ENCODE data around the gene GABRG3. TPM values are rescaled to one million over a fixed set of nuclear protein-coding genes. Genes with fewer than 3 reads are reported as not detected.
A peak's percentile ranks its signal among the peaks of the same experiment; 100 is the strongest.

The GABRG3 gene
- polyA plus RNA-seq (ENCODE audit: low read depth in 6 of 6) = not detected

DNA sequence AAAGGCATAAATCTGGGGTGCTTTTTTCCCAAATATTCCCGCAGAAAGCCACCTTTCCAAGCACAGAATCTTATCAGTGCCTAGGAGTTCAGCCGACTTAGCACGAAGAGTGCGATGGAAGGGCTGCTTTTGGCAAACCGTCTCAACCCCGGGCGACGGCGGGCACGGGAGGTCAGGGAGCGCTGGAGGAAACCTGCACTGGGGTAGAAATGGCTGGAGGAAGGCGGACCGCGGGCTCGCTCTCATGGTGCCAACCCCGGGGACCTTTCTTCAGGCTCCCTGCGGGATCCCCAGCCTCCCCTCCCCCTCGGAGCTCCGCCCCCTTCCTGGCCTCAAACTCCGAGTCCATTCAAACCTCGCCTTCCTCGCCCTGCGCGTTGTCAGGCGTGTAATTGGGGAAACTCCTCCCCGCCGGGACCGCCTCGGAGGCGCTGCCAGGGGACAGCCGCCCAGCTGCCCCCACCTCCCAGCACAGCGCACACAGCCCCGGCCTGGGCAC, at the start of gene GABRG3:
TSS of gene GABRG3 (plus strand) at position 470 of the 499 bp plus-strand sequence.
- H3K27ac Mint-ChIP-seq = no peak within 1 kb of the TSS
- peaks cover 21 to 45% (median 39%) of the 10 kb centered on the region in 3 donors for H3K27me3 Mint-ChIP-seq
- peaks cover 0 to 9% (median 2%) of the 10 kb centered on the region in 7 donors for H3K9me3 Mint-ChIP-seq
- no peak within 1 kb of the TSS for H3K4me3 Mint-ChIP-seq
- DNase-seq (no peak), ATAC-seq (ENCODE audit: low read depth in 2 of 2) (no peak)
- H3K36me3 Mint-ChIP-seq = no peaks in the 10 kb centered on the region
- H3K4me1 Mint-ChIP-seq = peaks cover 0 to 5% (median 0%) of the 10 kb centered on the region in 3 donors

DNA sequence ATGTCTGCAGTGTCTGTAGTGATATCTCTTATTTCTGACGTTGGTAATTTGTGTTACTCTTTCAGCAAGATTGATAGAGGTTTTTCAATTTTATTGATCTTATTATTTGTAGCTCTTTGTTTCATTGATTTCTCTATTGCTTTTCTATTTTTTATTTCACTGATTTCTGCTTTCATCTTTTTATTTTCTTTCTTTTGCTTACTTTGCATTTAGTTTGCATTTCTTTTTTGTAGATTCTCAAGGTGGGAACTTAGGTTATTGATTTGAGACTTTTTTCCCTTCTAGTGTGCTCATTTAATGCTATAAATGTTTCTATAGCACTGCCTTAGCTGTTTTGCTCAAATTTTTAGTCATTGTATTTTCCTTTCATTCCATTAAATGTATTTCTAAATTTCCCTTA, 49.5 kb upstream of the GABRG3 start:
- no peaks in the 10 kb centered on the region for H3K27me3 Mint-ChIP-seq
- ATAC-seq (ENCODE audit: low read depth in 2 of 2) = no peak
- H3K36me3 Mint-ChIP-seq = no peaks in the 10 kb centered on the region
- H3K27ac Mint-ChIP-seq = no peak overlapping the region
- peaks cover 0 to 11% (median 7%) of the 10 kb centered on the region in 7 donors for H3K9me3 Mint-ChIP-seq
- H3K4me1 Mint-ChIP-seq = no peaks in the 10 kb centered on the region
- DNase-seq = no peak
- no peak overlapping the region for H3K4me3 Mint-ChIP-seq

DNA sequence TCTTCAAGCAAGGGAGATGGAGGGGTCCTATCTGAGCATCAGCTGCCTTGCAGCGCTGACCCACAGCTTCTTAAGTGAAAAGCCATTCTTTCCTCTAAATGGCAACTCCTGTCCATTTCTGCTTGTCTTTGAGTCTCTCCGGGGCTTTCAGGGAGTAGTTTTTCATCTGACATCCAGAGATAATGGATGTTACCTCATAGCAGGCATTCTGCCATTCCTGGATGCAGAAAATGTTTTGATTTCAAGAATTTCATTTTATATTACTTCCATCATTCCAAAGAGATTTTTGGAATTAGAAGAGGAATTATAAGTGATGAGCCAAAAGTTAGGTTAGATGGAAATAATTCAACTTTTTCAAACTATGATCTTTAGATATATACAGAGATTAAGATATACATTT, 44.9 kb upstream of the GABRG3 start:
- ATAC-seq (ENCODE audit: low read depth in 2 of 2) (no peak), DNase-seq (no peak)
- peaks cover 0 to 11% (median 0%) of the 10 kb centered on the region in 7 donors for H3K9me3 Mint-ChIP-seq
- no peak overlapping the region for H3K27ac Mint-ChIP-seq
- no peaks in the 10 kb centered on the region for H3K27me3 Mint-ChIP-seq
- H3K4me1 Mint-ChIP-seq = no peaks in the 10 kb centered on the region
- no peaks in the 10 kb centered on the region for H3K36me3 Mint-ChIP-seq
- no peak overlapping the region for H3K4me3 Mint-ChIP-seq

DNA sequence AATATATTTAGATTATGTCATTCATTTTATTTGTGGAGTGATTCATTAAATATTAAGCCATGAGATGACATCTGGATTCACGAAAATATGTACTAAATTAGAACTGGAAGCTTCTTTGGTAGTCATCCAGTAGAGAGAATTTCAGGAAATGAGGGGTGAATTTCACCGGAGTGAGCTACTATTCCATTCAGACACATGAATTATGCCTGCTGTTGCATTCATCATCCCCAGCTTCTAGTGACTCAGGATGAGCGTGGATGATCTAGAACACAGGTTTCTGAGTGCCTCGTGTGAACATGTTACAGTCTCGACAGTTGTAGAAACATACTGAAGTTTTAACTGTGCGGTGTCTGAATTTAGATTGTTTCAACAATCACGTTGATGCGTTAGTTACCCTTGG, 42.9 kb upstream of the GABRG3 start:
- Mint-ChIP-seq H3K4me3 (no peak overlapping the region), H3K36me3 (no peaks in the 10 kb centered on the region), H3K4me1 (no peaks in the 10 kb centered on the region), H3K27me3 (no peaks in the 10 kb centered on the region), H3K9me3 (peaks cover 0 to 18% (median 2%) of the 10 kb centered on the region in 7 donors), H3K27ac (no peak overlapping the region)
- ATAC-seq (ENCODE audit: low read depth in 2 of 2) (no peak), DNase-seq (no peak)

DNA sequence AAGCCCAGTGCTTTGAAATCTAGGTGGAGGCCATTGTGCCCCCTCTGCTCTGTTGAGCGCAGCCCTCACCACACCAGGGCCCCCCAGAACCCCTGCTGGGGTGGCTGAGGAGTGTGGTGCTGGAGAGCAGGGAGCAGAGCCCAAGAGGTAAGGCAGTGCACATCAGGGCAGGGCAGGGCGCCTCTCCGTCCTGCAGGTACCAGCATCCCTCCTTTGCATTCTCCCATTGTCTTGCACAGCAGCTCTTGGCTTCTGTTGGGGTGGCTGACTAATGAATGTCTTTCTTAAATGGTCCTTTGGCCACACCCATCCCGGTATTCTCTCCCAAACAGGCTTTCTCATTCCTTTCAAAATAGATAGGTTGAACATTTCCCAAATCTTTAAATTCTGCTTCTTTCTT, 41.4 kb upstream of the GABRG3 start:
- Mint-ChIP-seq H3K4me3 (no peak overlapping the region), H3K4me1 (no peaks in the 10 kb centered on the region), H3K27me3 (no peaks in the 10 kb centered on the region), H3K27ac (peak overlapping the region in 1 of 6 donors; percentile 36), H3K9me3 (peaks cover 0 to 20% (median 3%) of the 10 kb centered on the region in 7 donors), H3K36me3 (no peaks in the 10 kb centered on the region)
- ATAC-seq (ENCODE audit: low read depth in 2 of 2) (no peak), DNase-seq (no peak)

DNA sequence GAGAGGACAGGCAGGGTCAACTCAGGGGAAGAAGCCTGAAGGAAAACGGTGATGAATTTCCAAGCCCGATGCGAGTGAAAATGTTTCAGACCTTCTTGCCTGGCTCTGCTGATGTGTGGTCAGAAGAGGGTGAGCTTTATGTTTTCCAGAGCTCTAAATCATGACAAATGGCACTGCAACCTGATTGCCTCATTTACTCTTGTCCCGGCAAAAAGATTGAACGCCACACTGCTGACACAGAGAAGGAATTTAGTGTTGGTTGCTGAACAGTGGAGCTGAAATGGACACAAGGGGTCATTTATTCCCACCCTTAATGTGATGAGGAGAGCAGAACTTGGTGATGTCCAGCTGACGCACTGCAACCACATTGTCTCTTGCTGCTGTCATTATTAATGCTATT, 36.1 kb upstream of the GABRG3 start:
- Mint-ChIP-seq H3K36me3 (no peaks in the 10 kb centered on the region), H3K27me3 (no peaks in the 10 kb centered on the region), H3K4me3 (no peak overlapping the region), H3K4me1 (no peaks in the 10 kb centered on the region), H3K9me3 (peaks cover 0 to 26% (median 3%) of the 10 kb centered on the region in 7 donors), H3K27ac (no peak overlapping the region)
- ATAC-seq (ENCODE audit: low read depth in 2 of 2) = no peak
- DNase-seq = no peak

DNA sequence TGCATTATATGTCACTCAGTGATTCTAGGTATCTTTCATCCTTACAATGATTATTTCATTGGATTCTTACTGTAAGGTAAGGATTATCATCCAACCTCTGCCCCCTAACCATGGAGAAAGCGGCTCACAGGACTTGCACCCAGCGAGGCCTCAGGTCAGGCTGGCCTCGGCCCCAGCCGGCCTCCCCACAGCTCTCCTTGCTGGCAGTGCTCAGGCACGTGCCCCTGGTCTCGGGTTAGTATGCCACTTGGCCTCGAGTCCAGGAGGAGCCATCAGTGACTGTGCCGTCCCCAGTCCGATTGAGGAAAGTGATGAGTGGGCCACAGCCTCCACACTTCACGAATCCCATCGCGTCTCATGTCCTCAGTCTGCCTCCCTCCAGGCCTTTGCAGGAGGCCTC, 35.7 kb upstream of the GABRG3 start:
- Mint-ChIP-seq H3K9me3 (peaks cover 0 to 22% (median 3%) of the 10 kb centered on the region in 7 donors), H3K36me3 (no peaks in the 10 kb centered on the region), H3K27ac (no peak overlapping the region), H3K4me1 (no peaks in the 10 kb centered on the region), H3K27me3 (no peaks in the 10 kb centered on the region), H3K4me3 (peak overlapping the region in 1 of 8 donors; percentile 9)
- no peak for DNase-seq
- no peak for ATAC-seq (ENCODE audit: low read depth in 2 of 2)

DNA sequence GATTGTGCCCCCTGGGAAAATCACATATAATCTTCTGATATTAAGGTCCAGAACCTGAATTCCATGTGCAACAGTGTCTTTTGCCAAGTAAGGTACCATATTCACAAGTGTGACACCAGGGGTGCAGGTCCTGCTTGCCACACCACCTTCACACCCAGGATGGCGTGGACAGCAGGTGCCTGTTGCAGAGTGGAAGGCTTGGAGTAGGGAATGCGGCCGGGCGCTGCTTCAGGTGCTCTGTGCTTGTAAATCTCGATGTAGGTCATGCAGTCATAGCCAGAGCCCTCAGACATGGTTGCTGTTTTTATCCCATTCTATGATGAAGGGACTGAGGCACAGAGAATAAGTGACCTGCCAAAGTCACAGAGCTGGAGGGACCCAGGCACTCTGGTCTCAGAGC, 34.5 kb upstream of the GABRG3 start:
- Mint-ChIP-seq H3K4me3 (no peak overlapping the region), H3K9me3 (peaks cover 0 to 20% (median 3%) of the 10 kb centered on the region in 7 donors), H3K4me1 (no peaks in the 10 kb centered on the region), H3K36me3 (no peaks in the 10 kb centered on the region), H3K27me3 (no peaks in the 10 kb centered on the region), H3K27ac (peak overlapping the region in 1 of 6 donors; percentile 47)
- DNase-seq = no peak
- ATAC-seq (ENCODE audit: low read depth in 2 of 2) = no peak

DNA sequence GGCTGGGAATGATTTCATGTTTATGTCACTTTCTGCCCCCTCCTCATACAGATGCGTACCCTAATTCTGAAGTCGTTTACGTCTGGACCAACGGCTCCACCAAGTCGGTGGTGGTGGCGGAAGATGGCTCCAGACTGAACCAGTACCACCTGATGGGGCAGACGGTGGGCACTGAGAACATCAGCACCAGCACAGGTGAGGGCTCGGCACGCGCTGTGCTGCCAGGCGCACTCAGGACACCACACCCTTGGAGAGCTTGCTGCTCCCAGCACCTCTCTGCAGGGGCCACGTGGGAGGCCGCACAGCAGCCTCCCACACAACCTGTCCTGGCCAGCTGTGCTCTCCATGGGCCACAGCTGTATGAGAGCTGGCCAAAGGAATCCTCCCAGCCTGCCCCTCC, 33.8 kb upstream of the GABRG3 start:
- DNase-seq = no peak
- H3K27ac Mint-ChIP-seq = no peak overlapping the region
- no peaks in the 10 kb centered on the region for H3K4me1 Mint-ChIP-seq
- H3K27me3 Mint-ChIP-seq = no peaks in the 10 kb centered on the region
- peaks cover 0 to 17% (median 2%) of the 10 kb centered on the region in 7 donors for H3K9me3 Mint-ChIP-seq
- H3K36me3 Mint-ChIP-seq = no peaks in the 10 kb centered on the region
- no peak for ATAC-seq (ENCODE audit: low read depth in 2 of 2)
- no peak overlapping the region for H3K4me3 Mint-ChIP-seq

DNA sequence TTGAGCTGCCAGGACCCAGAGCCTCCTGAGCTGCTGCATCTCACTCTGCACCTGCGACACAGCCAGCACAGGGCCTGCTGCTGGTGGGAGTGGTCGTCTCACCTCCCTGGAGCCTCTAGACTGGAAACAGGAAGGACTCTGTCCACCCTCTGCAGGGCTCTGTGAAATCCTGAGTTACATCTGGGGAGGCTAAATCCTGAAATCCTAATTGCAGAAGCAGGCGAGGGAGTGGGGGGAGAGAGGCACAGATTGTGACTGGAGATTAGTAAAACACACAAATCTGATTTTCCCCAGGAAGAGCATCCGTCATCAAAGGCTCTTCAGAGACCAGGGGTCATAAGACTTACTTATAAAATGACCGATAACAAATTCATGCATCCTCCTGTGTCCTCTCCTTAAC, 31.6 kb upstream of the GABRG3 start:
- Mint-ChIP-seq H3K36me3 (no peaks in the 10 kb centered on the region), H3K27ac (no peak overlapping the region), H3K4me3 (no peak overlapping the region), H3K27me3 (no peaks in the 10 kb centered on the region), H3K4me1 (no peaks in the 10 kb centered on the region), H3K9me3 (peaks cover 0 to 9% (median 2%) of the 10 kb centered on the region in 7 donors)
- no peak for ATAC-seq (ENCODE audit: low read depth in 2 of 2)
- DNase-seq = no peak

DNA sequence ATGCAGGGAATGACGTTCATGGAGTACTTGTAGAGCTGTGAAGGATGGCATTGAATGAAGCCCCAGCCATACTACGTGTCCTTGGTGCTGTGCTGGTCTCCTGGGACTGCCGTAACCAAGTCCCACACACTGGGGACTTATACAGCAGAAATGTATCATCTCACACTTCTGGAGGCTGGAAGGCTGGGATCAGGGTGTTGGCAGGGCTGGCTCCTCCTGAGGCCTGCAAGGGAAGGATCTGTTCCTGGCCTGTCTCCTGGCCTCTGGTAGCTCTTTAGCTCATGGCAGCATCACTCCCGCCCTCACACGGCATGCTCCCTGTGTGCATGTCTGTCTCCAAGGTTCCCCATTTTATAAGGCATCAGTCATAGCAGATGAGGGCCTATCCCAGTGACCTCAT, 29.5 kb upstream of the GABRG3 start:
- Mint-ChIP-seq H3K9me3 (peaks cover 0 to 4% (median 0%) of the 10 kb centered on the region in 7 donors), H3K27ac (no peak overlapping the region), H3K36me3 (no peaks in the 10 kb centered on the region), H3K4me3 (no peak overlapping the region), H3K27me3 (no peaks in the 10 kb centered on the region), H3K4me1 (no peaks in the 10 kb centered on the region)
- no peak for ATAC-seq (ENCODE audit: low read depth in 2 of 2)
- DNase-seq = no peak

DNA sequence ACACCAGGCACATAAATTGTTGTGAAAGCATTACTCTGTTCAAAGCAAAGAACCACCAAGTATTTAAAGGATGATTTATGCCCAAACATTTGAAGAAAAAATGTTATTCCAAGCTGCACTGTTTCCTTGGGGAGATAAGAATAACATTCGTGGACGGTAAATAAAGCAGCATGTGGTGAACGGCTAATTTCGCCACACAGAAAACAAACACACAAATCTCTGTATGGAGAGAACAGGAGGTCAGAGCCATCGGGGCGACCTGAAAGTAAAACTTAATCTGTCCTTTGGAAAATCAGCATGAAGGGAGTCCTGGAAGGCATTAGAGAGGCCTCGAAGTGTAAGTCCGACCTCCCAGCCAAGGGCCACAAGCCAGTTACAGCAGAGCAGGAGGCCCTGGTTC, 27.1 kb upstream of the GABRG3 start:
- Mint-ChIP-seq H3K27ac (no peak overlapping the region), H3K4me3 (no peak overlapping the region), H3K4me1 (no peaks in the 10 kb centered on the region), H3K36me3 (no peaks in the 10 kb centered on the region), H3K27me3 (no peaks in the 10 kb centered on the region), H3K9me3 (peaks cover 0 to 3% (median 0%) of the 10 kb centered on the region in 7 donors)
- DNase-seq = no peak
- no peak for ATAC-seq (ENCODE audit: low read depth in 2 of 2)

DNA sequence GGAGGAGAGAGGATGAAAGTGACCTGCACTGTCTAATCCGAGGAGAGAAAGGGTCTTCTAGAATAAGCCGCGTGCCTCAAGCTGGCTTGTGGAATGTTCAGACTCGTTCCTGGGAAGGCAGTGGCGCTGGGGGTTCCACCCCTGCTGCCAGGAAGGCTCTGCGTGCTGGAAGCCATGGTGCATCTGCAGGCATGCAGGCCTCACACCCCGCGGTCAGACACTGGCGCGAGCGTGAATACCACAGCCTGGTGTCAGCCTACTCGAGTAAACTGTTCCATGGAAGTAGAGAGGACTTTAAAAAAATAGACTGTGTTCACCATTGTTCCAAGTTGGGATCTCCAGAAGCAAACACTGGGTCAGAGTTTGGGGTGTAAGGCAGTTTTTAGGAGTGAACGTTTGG, 25.9 kb upstream of the GABRG3 start:
- Mint-ChIP-seq H3K4me1 (no peaks in the 10 kb centered on the region), H3K27ac (peak overlapping the region in 1 of 6 donors; percentile 30), H3K9me3 (peaks cover 0 to 2% (median 0%) of the 10 kb centered on the region in 7 donors), H3K27me3 (no peaks in the 10 kb centered on the region), H3K4me3 (peak overlapping the region in 1 of 8 donors; percentile 26), H3K36me3 (no peaks in the 10 kb centered on the region)
- DNase-seq (no peak), ATAC-seq (ENCODE audit: low read depth in 2 of 2) (no peak)

DNA sequence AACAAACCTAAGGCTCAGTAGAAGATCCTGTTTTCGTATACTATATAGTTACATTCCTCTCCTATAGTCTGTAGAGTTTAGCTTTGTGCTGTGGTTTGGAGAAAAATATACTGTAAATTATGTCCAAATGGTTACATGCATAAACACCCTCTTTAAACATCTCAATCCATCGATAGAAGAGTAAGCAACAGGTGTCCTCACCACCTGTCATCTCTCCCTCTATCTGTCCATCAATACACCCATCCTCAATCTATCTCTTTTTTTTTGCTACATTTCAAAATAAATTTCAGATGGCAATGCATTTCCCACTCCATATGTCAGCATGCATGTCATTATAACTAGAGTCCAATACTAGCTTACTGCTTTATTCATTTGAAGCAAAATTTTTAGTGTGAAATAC, 21.0 kb upstream of the GABRG3 start:
- peaks cover 2 to 19% (median 7%) of the 10 kb centered on the region in 7 donors for H3K9me3 Mint-ChIP-seq
- H3K4me1 Mint-ChIP-seq = no peaks in the 10 kb centered on the region
- H3K4me3 Mint-ChIP-seq = no peak overlapping the region
- H3K27ac Mint-ChIP-seq = no peak overlapping the region
- H3K36me3 Mint-ChIP-seq = no peaks in the 10 kb centered on the region
- ATAC-seq (ENCODE audit: low read depth in 2 of 2) = no peak
- H3K27me3 Mint-ChIP-seq = no peaks in the 10 kb centered on the region
- DNase-seq = no peak

DNA sequence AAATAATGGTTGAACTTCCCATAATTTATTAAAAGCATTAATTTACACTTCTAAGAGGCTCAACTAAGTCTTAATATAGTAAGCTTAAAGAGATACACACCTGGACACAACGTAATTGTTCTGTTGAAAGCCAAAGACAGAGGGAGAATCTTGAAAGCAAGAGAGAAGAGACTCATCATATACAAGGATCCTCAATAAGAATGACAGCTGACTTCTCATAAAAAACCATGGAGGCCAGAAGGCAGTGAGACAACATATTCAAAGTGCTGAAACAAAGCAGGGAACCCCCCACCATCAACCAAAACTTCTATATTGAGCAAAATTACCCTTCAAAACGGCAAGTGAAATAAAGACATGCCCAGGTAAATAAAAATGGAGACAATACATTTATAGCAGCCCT, 16.6 kb upstream of the GABRG3 start:
- Mint-ChIP-seq H3K27me3 (no peaks in the 10 kb centered on the region), H3K4me3 (no peak overlapping the region), H3K36me3 (no peaks in the 10 kb centered on the region), H3K9me3 (peaks cover 5 to 30% (median 11%) of the 10 kb centered on the region in 7 donors), H3K27ac (no peak overlapping the region), H3K4me1 (no peaks in the 10 kb centered on the region)
- DNase-seq = no peak
- no peak for ATAC-seq (ENCODE audit: low read depth in 2 of 2)

All from naive B cell (primary cell).